GM12801 (cell line): ENCODE results near the gene EGFL7.

Experiments used
- CTCF ChIP-seq: IDR thresholded peaks from one replicate; pipeline ENCODE4 v1.5.1; 2011; ENCODE audit warnings: control low read depth; ENCODE audit not compliant: insufficient read length; ENCODE audit errors: extremely low read depth

EGFL7 gene

GRCh38 chr9:136616948-136617695, 45.6 kb upstream of the EGFL7 start:
- TF ChIP-seq CTCF, result no peak

GRCh38 chr9:136617746-136618579, 44.8 kb upstream of the EGFL7 start:
- TF ChIP-seq CTCF, result no peak

DNA sequence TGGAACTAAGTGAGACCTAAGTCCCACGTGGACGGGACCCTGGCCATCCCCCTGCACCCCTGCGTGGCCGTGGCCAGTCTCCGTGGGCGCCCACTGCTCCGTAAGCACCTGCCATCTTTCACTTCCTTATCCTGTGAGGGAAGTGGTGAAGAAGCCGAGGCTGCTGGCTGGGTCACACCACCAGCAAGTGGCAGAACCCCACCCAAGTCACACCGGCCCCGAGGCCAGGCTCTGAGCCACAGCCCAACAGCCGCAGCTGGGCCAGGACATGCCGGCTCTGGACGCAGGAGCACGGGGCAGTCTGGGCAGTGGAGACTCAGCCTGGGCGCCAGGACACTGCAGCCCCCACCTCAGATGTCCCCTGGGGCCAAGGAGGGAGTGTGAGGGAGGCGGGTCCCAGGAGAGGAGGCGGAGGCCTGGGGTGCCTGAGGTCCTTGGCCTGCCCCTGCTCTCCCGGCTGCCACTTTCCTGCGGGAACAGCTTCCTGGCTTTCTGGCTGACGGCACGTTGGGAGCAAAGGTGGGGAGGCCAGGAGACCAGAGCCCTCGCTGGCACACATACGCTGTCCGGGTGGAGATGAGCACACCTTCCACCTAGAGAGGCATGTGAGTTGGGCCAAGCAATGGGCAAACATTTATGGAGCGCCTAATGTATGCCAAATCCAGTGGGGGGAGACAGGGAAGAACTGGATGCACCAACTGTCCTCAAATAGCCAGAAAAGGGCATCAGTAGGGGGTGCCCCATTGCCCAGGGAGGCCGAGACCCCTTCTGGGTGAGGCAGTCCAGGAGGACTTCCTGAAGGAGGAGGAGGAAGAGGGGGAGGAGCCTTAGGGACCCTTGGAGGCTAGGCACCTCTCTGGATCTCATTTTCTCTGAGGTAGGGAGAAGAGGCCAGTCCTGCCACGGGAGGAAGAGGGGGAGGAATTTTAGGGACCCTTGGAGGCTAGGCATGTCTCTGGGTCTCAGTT, 43.9 kb upstream of the EGFL7 start:
- TF ChIP-seq CTCF, result no peak

- no peak for TF ChIP-seq CTCF
Observed at GRCh38 chr9:136619742-136620440, 42.8 kb upstream of the EGFL7 start.

- TF ChIP-seq CTCF, result no peak
Observed at GRCh38 chr9:136620441-136621018, 42.2 kb upstream of the EGFL7 start.

GRCh38 chr9:136621019-136621733, 41.5 kb upstream of the EGFL7 start:
- TF ChIP-seq CTCF, result no peak
